MM.1S (cell line): Measurements from ENCODE around the gene PITRM1.

Experiments used
- DNase-seq: peaks from one replicate; pipeline ENCODE4 v3.0.0-alpha.2; 2015
- H2AFZ ChIP-seq: fragments of 300-600 bp; sonication (generic); 2 replicates; pipeline ENCODE4 v1.6.0; 2016; ENCODE audit warnings: antibody characterized with exemption, low read length
- H3F3A ChIP-seq: fragments of 300-600 bp; sonication (generic); 2 replicates; pipeline ENCODE4 v1.6.1; 2016; ENCODE audit warnings: mild to moderate bottlenecking, antibody characterized with exemption, low read length, moderate library complexity, mixed read lengths; ENCODE audit not compliant: insufficient read depth
- H3K27ac ChIP-seq: fragments of 300-600 bp; sonication (generic); 2 replicates; pipeline ENCODE4 v1.5.1; 2016; ENCODE audit warnings: mild to moderate bottlenecking, low read length
- H3K27me3 ChIP-seq: fragments of 300-600 bp; sonication (generic); replicated peaks from 2 replicates; pipeline ENCODE4 v1.6.0; 2016; ENCODE audit warnings: low read length; ENCODE audit not compliant: insufficient read depth
- H3K36me3 ChIP-seq: fragments of 300-600 bp; sonication (generic); replicated peaks from 2 replicates; pipeline ENCODE4 v1.6.1; 2016; ENCODE audit warnings: mild to moderate bottlenecking, low read length, mixed read lengths; ENCODE audit not compliant: insufficient read depth
- H3K4me1 ChIP-seq: fragments of 300-600 bp; sonication (generic); 2 replicates; pipeline ENCODE4 v1.6.1; 2016; ENCODE audit warnings: low read length, mixed read lengths
- H3K4me2 ChIP-seq: fragments of 300-600 bp; sonication (generic); 2 replicates; pipeline ENCODE4 v1.6.0; 2016; ENCODE audit warnings: low read depth, low read length
- H3K4me3 ChIP-seq: fragments of 300-600 bp; sonication (generic); 2 replicates; pipeline ENCODE4 v1.5.1; 2016; ENCODE audit warnings: low read length, mixed read lengths
- H3K79me2 ChIP-seq: fragments of 300-600 bp; sonication (generic); 2 replicates; pipeline ENCODE4 v1.6.1; 2016; ENCODE audit warnings: mixed run types, low read length, mixed read lengths
- H3K9ac ChIP-seq: fragments of 300-600 bp; sonication (generic); 2 replicates; pipeline ENCODE4 v1.6.1; 2016; ENCODE audit warnings: low read length, mixed read lengths
- H3K9me2 ChIP-seq: fragments of 300-600 bp; sonication (generic); replicated peaks from 2 replicates; pipeline ENCODE4 v1.6.1; 2016; ENCODE audit warnings: mild to moderate bottlenecking, low read length, mixed read lengths; ENCODE audit not compliant: insufficient read depth
- H3K9me3 ChIP-seq: fragments of 300-600 bp; sonication (generic); replicated peaks from 2 replicates; pipeline ENCODE4 v1.6.1; 2016; ENCODE audit warnings: mild to moderate bottlenecking, low read length, mixed read lengths; ENCODE audit not compliant: insufficient read depth
- H4K20me1 ChIP-seq: fragments of 300-600 bp; sonication (generic); 2 replicates; pipeline ENCODE4 v1.6.1; 2016; ENCODE audit warnings: mild to moderate bottlenecking, low read length, moderate library complexity, mixed read lengths; ENCODE audit not compliant: insufficient read depth
- EZH2 ChIP-seq: fragments of 300-600 bp; sonication (generic); optimal IDR thresholded peaks from 2 replicates; pipeline ENCODE3; 2017; ENCODE audit warnings: low read depth, mild to moderate bottlenecking, antibody characterized with exemption, low read length, mixed read lengths
- EZH2phosphoT487 ChIP-seq: fragments of 300-600 bp; sonication (generic); IDR thresholded peaks from 2 replicates; pipeline ENCODE4 v1.6.1; 2018; ENCODE audit warnings: antibody characterized with exemption, low read length
- TF ChIP-seq, protein P1 (sequence below): fragments of 300-600 bp; sonication (generic); IDR thresholded peaks from 2 replicates; pipeline ENCODE4 v1.5.1; 2016; ENCODE audit warnings: antibody characterized with exemption, low read length, mixed read lengths

PITRM1 gene

DNA sequence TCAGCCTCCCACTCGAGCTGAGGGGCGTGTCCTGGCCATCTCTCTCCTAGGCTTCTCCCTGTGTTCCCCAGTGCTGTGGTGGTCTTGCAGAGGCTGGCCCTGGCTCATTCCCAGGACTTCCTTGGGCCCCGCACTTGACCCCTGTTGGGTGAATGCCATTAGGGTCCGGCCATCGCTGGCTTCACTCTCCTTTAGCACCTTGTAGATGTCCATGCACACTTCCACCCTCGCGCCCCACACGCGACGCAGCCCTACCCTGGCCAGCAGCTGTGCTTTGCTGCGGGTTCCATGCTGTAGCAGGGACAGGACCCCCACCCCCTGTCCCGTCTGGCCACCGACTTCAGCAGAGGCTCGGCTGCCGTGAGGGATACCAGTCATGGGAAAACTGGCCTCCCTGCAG, 46.3 kb downstream of the PITRM1 start:
- Histone ChIP-seq H3K27ac (no peak overlapping the region), H3K4me3 (no peak overlapping the region)

DNA sequence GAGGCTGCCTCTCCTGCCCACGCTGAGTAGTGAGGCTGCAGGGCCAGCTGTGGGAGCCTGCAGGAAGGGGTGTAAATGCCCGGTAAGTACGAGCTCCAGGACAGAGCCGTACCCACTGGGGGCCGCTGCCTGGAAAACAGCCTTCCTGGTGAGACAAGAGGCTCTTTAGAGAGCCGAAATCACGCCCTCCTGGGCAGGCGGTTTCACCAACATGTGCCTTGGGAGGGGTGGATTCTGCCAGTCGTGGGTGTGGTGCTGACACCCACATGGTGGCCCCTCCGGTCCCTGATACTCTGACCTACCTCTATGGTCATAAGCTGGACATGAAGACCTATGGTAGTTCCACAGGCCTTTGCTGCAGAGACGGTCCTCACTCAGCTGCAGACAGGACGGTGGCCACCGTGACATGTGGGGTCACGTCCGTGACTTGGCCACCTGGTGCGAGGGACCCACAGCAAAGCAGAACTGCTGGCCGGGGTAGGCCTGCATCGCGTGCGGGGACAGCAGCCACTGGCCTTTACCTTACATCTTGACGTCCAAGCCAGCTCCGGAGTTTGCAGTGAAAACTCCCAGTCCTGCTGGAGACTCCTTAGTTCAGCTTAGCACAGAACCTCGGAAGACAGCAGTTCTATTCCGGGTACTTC, 46.9 kb downstream of the PITRM1 start:
- Histone ChIP-seq H3K79me2 (no peaks in the 10 kb centered on the region), H4K20me1 (no peaks in the 10 kb centered on the region), H3K9me2 (no peaks in the 10 kb centered on the region), H2AFZ (no peak overlapping the region), H3K4me2 (no peak overlapping the region), H3K27ac (no peak overlapping the region), H3K36me3 (no peaks in the 10 kb centered on the region), H3F3A (no peaks in the 10 kb centered on the region), H3K9ac (no peak overlapping the region), H3K9me3 (no peaks in the 10 kb centered on the region), H3K27me3 (no peaks in the 10 kb centered on the region), H3K4me1 (no peaks in the 10 kb centered on the region), H3K4me3 (no peak overlapping the region)
- TF ChIP-seq EZH2phosphoT487 (no peak), EZH2 (no peak)
- TF ChIP-seq, protein P1, sequence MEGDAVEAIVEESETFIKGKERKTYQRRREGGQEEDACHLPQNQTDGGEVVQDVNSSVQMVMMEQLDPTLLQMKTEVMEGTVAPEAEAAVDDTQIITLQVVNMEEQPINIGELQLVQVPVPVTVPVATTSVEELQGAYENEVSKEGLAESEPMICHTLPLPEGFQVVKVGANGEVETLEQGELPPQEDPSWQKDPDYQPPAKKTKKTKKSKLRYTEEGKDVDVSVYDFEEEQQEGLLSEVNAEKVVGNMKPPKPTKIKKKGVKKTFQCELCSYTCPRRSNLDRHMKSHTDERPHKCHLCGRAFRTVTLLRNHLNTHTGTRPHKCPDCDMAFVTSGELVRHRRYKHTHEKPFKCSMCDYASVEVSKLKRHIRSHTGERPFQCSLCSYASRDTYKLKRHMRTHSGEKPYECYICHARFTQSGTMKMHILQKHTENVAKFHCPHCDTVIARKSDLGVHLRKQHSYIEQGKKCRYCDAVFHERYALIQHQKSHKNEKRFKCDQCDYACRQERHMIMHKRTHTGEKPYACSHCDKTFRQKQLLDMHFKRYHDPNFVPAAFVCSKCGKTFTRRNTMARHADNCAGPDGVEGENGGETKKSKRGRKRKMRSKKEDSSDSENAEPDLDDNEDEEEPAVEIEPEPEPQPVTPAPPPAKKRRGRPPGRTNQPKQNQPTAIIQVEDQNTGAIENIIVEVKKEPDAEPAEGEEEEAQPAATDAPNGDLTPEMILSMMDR, result no peak
- DNase-seq, result no peak

More for the DNA sequence above, 46.3 kb downstream of the PITRM1 start:
- Histone ChIP-seq H3K36me3 (no peaks in the 10 kb centered on the region), H3F3A (no peaks in the 10 kb centered on the region), H3K4me2 (no peak overlapping the region), H2AFZ (no peak overlapping the region), H3K9me2 (no peaks in the 10 kb centered on the region), H3K79me2 (no peaks in the 10 kb centered on the region), H3K27me3 (no peaks in the 10 kb centered on the region), H4K20me1 (no peaks in the 10 kb centered on the region), H3K4me1 (no peaks in the 10 kb centered on the region), H3K9ac (no peak overlapping the region), H3K9me3 (no peaks in the 10 kb centered on the region)
- DNase-seq, result no peak
- TF ChIP-seq, protein P1, result no peak

DNA sequence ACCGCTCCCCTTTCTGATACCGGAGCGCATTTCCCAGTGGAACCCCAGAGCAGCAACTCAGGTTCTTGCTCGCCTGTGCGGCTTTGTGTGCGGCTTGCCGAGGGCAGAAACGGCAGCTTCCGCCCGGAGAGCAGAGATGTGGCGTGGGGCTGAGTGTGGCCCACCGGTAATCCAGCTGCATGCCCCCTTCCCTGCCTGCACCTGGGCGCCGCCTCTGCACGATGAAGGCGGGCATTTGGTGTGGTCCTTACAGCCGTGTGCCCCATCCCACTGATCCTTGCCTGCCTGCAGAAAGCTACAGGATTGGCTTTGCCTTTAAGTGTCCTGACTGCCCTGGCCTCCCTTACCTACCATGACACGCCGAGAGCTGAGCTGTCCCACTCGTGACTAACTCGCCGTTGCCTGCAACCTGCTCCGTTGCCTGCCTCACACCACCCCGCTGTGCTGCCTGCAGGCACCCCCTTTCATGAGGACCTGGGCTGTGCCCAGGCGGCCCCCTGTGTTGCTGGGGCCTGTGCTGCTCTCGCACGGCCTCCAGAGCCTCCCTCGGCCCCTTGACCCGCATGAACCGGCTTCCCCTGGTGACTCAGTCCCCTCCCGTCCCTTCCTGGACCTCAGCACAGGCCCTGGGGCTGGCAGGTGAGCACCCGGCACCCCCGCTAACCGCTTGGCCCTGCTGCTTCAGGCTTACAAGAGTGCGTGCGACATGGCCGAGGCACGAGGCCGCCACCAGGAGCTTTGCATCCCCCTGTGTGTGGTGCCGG, 48.0 kb downstream of the PITRM1 start:
- Histone ChIP-seq H3K36me3 (no peaks in the 10 kb centered on the region), H3K79me2 (no peaks in the 10 kb centered on the region), H3K27me3 (no peaks in the 10 kb centered on the region), H3K9me2 (no peaks in the 10 kb centered on the region), H3K4me3 (no peak overlapping the region), H2AFZ (no peak overlapping the region), H3K9me3 (no peaks in the 10 kb centered on the region), H3K27ac (no peak overlapping the region), H3K4me1 (no peaks in the 10 kb centered on the region), H3K9ac (no peak overlapping the region), H3F3A (no peaks in the 10 kb centered on the region), H3K4me2 (no peak overlapping the region), H4K20me1 (no peaks in the 10 kb centered on the region)
- TF ChIP-seq EZH2 (no peak), EZH2phosphoT487 (no peak)
- TF ChIP-seq, protein P1, result no peak
- DNase-seq, result no peak
